H9 (cell line): ENCODE results near the gene ZFP14. TPM values are rescaled to one million over a fixed set of nuclear protein-coding genes. Genes with fewer than 3 reads are reported as not detected.

Source experiments
- DNase-seq: peaks from one replicate; pipeline ENCODE4 v3.0.0-alpha.2; 2017
- H2AFZ ChIP-seq: one replicate; pipeline ENCODE4 v1.6.1; 2013; ENCODE audit warnings: mild to moderate bottlenecking, low read length, control low read depth, moderate library complexity
- H2AK5ac ChIP-seq: 2 replicates; pipeline ENCODE4 v1.6.1; 2013; ENCODE audit warnings: low read length, control low read depth, mixed read lengths; ENCODE audit not compliant: insufficient read length
- H2BK120ac ChIP-seq: one replicate; pipeline ENCODE4 v1.6.1; 2013; ENCODE audit warnings: low read depth, mild to moderate bottlenecking, low read length, control low read depth, inconsistent platforms; ENCODE audit not compliant: poor library complexity, severe bottlenecking
- H2BK12ac ChIP-seq: 2 replicates; pipeline ENCODE4 v1.6.1; 2013; ENCODE audit warnings: low read length, control low read depth, mixed read lengths, low read depth; ENCODE audit not compliant: insufficient read length
- H2BK15ac ChIP-seq: 2 replicates; pipeline ENCODE4 v1.6.1; 2013; ENCODE audit warnings: low read depth, low read length, control low read depth
- H2BK20ac ChIP-seq: one replicate; pipeline ENCODE4 v1.6.1; 2013; ENCODE audit warnings: low read depth, mild to moderate bottlenecking, low read length, control low read depth, inconsistent platforms; ENCODE audit not compliant: poor library complexity, severe bottlenecking
- H2BK5ac ChIP-seq: 2 replicates; pipeline ENCODE4 v1.6.1; 2013; ENCODE audit warnings: low read length, control low read depth, mixed read lengths; ENCODE audit not compliant: insufficient read length
- H3K14ac ChIP-seq: 2 replicates; pipeline ENCODE4 v1.6.1; 2013; ENCODE audit warnings: low read length, control low read depth; ENCODE audit not compliant: insufficient read depth
- H3K18ac ChIP-seq: 2 replicates; pipeline ENCODE4 v1.6.1; 2013; ENCODE audit warnings: low read depth, mild to moderate bottlenecking, mixed read lengths, low read length, control low read depth; ENCODE audit not compliant: insufficient read length
- H3K23ac ChIP-seq: 2 replicates; pipeline ENCODE4 v1.6.1; 2013; ENCODE audit warnings: low read length, control low read depth, mixed read lengths, low read depth; ENCODE audit not compliant: insufficient read length
- H3K23me2 ChIP-seq: 2 replicates; pipeline ENCODE4 v1.6.1; 2013; ENCODE audit warnings: low read depth, mild to moderate bottlenecking, mixed read lengths, low read length, control low read depth; ENCODE audit not compliant: insufficient read length, poor library complexity, severe bottlenecking
- H3K27ac ChIP-seq: 2 replicates; pipeline ENCODE4 v1.5.1; 2013; ENCODE audit warnings: low read length, control low read depth, mixed read lengths, low read depth; ENCODE audit not compliant: insufficient read length
- H3K27me3 ChIP-seq: 2 replicates; pipeline ENCODE4 v1.6.1; 2013; ENCODE audit warnings: low read length, control low read depth, inconsistent platforms; ENCODE audit not compliant: insufficient read depth
- H3K4ac ChIP-seq: 2 replicates; pipeline ENCODE4 v1.6.1; 2013; ENCODE audit warnings: low read depth, mild to moderate bottlenecking, control low read depth, inconsistent platforms, low read length, moderate library complexity
- H3K4me1 ChIP-seq: 2 replicates; pipeline ENCODE4 v1.6.1; 2013; ENCODE audit warnings: low read length, control low read depth, inconsistent platforms; ENCODE audit not compliant: insufficient read depth
- H3K4me2 ChIP-seq: 2 replicates; pipeline ENCODE4 v1.6.1; 2013; ENCODE audit warnings: low read length, control low read depth, mixed read lengths; ENCODE audit not compliant: insufficient read length, insufficient read depth
- H3K56ac ChIP-seq: 2 replicates; pipeline ENCODE4 v1.6.1; 2013; ENCODE audit warnings: low read depth, mild to moderate bottlenecking, mixed read lengths, low read length, control low read depth; ENCODE audit not compliant: insufficient read length
- H3K79me1 ChIP-seq: 2 replicates; pipeline ENCODE4 v1.6.1; 2013; ENCODE audit warnings: low read depth, mild to moderate bottlenecking, moderate library complexity, low read length, control low read depth, inconsistent platforms; ENCODE audit not compliant: insufficient read depth, poor library complexity, severe bottlenecking
- H3K79me2 ChIP-seq: 2 replicates; pipeline ENCODE4 v1.6.1; 2013; ENCODE audit warnings: low read length, control low read depth, inconsistent platforms; ENCODE audit not compliant: insufficient read depth
- H3K9ac ChIP-seq: 2 replicates; pipeline ENCODE4 v1.6.1; 2013; ENCODE audit warnings: low read length, control low read depth, mixed read lengths; ENCODE audit not compliant: insufficient read length; ENCODE audit errors: extremely low read depth
- H3K9me3 ChIP-seq: one replicate; pipeline ENCODE4 v1.6.1; 2013; ENCODE audit warnings: low read depth, low read length, inconsistent platforms; ENCODE audit not compliant: control insufficient read depth
- H3T11ph ChIP-seq: one replicate; pipeline ENCODE4 v1.6.1; 2013; ENCODE audit warnings: mild to moderate bottlenecking, low read length, control low read depth, inconsistent platforms
- H4K20me1 ChIP-seq: one replicate; pipeline ENCODE4 v1.6.1; 2013; ENCODE audit not compliant: control insufficient read depth, insufficient read length, insufficient read depth
- H4K5ac ChIP-seq: 2 replicates; pipeline ENCODE4 v1.6.1; 2013; ENCODE audit warnings: low read depth, mild to moderate bottlenecking, mixed read lengths, low read length, control low read depth; ENCODE audit not compliant: insufficient read length
- H4K8ac ChIP-seq: replicated peaks from 2 replicates; pipeline ENCODE4 v1.6.1; 2013; ENCODE audit warnings: low read length, control low read depth, mixed read lengths, low read depth; ENCODE audit not compliant: insufficient read length
- H4K91ac ChIP-seq: 2 replicates; pipeline ENCODE4 v1.6.1; 2013; ENCODE audit warnings: low read depth, mild to moderate bottlenecking, moderate library complexity, mixed read lengths, low read length, control low read depth; ENCODE audit not compliant: insufficient read length
- H3K27ac Mint-ChIP-seq, 3 experiments: 2 replicates in 2 of 3; 3 replicates in 1 of 3; pipeline ENCODE4 v1.8.0; 2020 to 2021; ENCODE audit warnings: mixed read lengths in 3 of 3, mild to moderate bottlenecking in 1 of 3, moderate library complexity in 1 of 3
- H3K27me3 Mint-ChIP-seq: 2 replicates; pipeline ENCODE4 v1.8.0; 2021; ENCODE audit warnings: low read depth, mild to moderate bottlenecking, moderate library complexity, mixed read lengths
- H3K36me3 Mint-ChIP-seq, 3 experiments: 2 replicates in 2 of 3; 3 replicates in 1 of 3; pipeline ENCODE4 v1.8.0; 2020 to 2021; ENCODE audit warnings: low read depth in 3 of 3, mixed read lengths in 3 of 3; ENCODE audit not compliant: insufficient read depth in 1 of 3
- H3K4me1 Mint-ChIP-seq, 2 experiments: 2 replicates each; pipeline ENCODE4 v1.8.0; 2020; ENCODE audit warnings: mixed read lengths in 2 of 2
- H3K4me3 Mint-ChIP-seq, 2 experiments: 2 replicates in 1 of 2; 3 replicates in 1 of 2; pipeline ENCODE4 v1.8.0; 2020 to 2021; ENCODE audit warnings: mild to moderate bottlenecking in 2 of 2, mixed read lengths in 2 of 2, moderate library complexity in 1 of 2
- H3K9me3 Mint-ChIP-seq, 2 experiments: 2 replicates in 1 of 2; 3 replicates in 1 of 2; pipeline ENCODE4 v1.8.0; 2020; ENCODE audit warnings: mild to moderate bottlenecking in 2 of 2, mixed read lengths in 2 of 2, moderate library complexity in 1 of 2
- WGBS: extraction: QIAGEN DNeasy Blood & Tissue Kit; methylation state at CpG from one replicate; pipeline ENCODE4 v1.1.7; 2013; ENCODE audit warnings: missing lambda C conversion rate, low lambda C conversion rate, mixed read lengths; ENCODE audit not compliant: insufficient read length; ENCODE audit errors: extremely low coverage; 5-methylcytosine and 5-hydroxymethylcytosine counted together
- total RNA-seq: library from RNA; stranded (reverse); gene quantifications from 2 replicates; pipeline ENCODE4 v1.2.1, GENCODE V29; 2021
- TF ChIP-seq, protein P1 (sequence below): fragments of 200-600 bp; sonication (generic); conservative IDR thresholded peaks from 3 replicates; pipeline ENCODE4 v1.8.0; 2021; ENCODE audit warnings: antibody characterized with exemption, mild to moderate bottlenecking

ZFP14 gene
- total RNA-seq, 1 experiment from 2014 or later, result 4.5 TPM

- Histone ChIP-seq H3K4me2 (no peak overlapping the region), H3K56ac (no peak overlapping the region), H4K5ac (no peak overlapping the region), H3K9me3 (no peaks in the 10 kb centered on the region), H3K4ac (no peak overlapping the region), H4K91ac (no peak overlapping the region), H3K79me1 (peaks cover 9% of the 10 kb centered on the region), H3K14ac (no peak overlapping the region), H3K4me1 (no peaks in the 10 kb centered on the region), H2AFZ (no peak overlapping the region), H2BK20ac (no peak overlapping the region), H3K79me2 (peaks cover 1% of the 10 kb centered on the region; the same call in 1 of the 2 replicates), H4K20me1 (no peaks in the 10 kb centered on the region), H3T11ph (no peak overlapping the region), H2BK12ac (no peak overlapping the region), H3K23ac (no peak overlapping the region), H3K23me2 (no peaks in the 10 kb centered on the region), H3K18ac (no peak overlapping the region), H3K27me3 (no peaks in the 10 kb centered on the region), H2BK120ac (no peak overlapping the region), H2AK5ac (no peak overlapping the region), H3K27ac (no peak overlapping the region), H3K9ac (no peak overlapping the region), H4K8ac (no peak overlapping the region), H2BK5ac (no peak overlapping the region), H2BK15ac (no peak overlapping the region)
- peaks cover 0 to 5% (median 2%) of the 10 kb centered on the region in 3 experiments; a peak in 6 of 7 replicates for H3K36me3 Mint-ChIP-seq
- no CpG with 5 or more reads among the region's 5 CpGs for WGBS
- peaks cover 9 to 13% of the 10 kb centered on the region in 2 experiments for H3K4me1 Mint-ChIP-seq
- DNase-seq, result no peak
- H3K27ac Mint-ChIP-seq, result no peak overlapping the region
- H3K4me3 Mint-ChIP-seq, result no peak overlapping the region
- TF ChIP-seq, protein P1, sequence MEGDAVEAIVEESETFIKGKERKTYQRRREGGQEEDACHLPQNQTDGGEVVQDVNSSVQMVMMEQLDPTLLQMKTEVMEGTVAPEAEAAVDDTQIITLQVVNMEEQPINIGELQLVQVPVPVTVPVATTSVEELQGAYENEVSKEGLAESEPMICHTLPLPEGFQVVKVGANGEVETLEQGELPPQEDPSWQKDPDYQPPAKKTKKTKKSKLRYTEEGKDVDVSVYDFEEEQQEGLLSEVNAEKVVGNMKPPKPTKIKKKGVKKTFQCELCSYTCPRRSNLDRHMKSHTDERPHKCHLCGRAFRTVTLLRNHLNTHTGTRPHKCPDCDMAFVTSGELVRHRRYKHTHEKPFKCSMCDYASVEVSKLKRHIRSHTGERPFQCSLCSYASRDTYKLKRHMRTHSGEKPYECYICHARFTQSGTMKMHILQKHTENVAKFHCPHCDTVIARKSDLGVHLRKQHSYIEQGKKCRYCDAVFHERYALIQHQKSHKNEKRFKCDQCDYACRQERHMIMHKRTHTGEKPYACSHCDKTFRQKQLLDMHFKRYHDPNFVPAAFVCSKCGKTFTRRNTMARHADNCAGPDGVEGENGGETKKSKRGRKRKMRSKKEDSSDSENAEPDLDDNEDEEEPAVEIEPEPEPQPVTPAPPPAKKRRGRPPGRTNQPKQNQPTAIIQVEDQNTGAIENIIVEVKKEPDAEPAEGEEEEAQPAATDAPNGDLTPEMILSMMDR, result no peak
- no peaks in the 10 kb centered on the region for H3K27me3 Mint-ChIP-seq
- H3K9me3 Mint-ChIP-seq, result peaks cover 0 to 5% of the 10 kb centered on the region in 2 experiments; a peak in 1 of 5 replicates
These were observed 5.3 kb downstream of the ZFP14 start for GRCh38 chr19:36373638-36374156.
